Right atrium auricular region (tissue), 2 donors: ENCODE data around the gene CCDC178. TPM values are rescaled to one million over a fixed set of nuclear protein-coding genes. Genes with fewer than 3 reads are reported as not detected.

Source experiments
- DNase-seq: peaks from one replicate; pipeline ENCODE4 v3.0.0-alpha.2; 2019; ENCODE audit warnings: low spot score
- H3K27ac ChIP-seq, 2 donors: fragments of 200-600 bp; sonication (generic); 1 replicate in 1 of 2; 2 replicates in 1 of 2; pipeline ENCODE4 v1.5.1; 2016 to 2019
- H3K27me3 ChIP-seq, 2 donors: fragments of 200-600 bp; sonication (generic); one replicate each; pipeline versions ENCODE4 v1.5.1 to v1.6.0; 2017 to 2019
- H3K36me3 ChIP-seq: fragments of 200-600 bp; sonication (generic); one replicate; pipeline ENCODE4 v1.5.1; 2016
- H3K4me1 ChIP-seq, 2 donors: fragments of 200-600 bp; sonication (generic); one replicate each; pipeline versions ENCODE4 v1.5.1 to v1.6.0; 2017 to 2019
- H3K4me3 ChIP-seq, 2 donors: fragments of 200-600 bp; sonication (generic); 1 replicate in 1 of 2; 2 replicates in 1 of 2; pipeline ENCODE4 v1.5.1; 2017 to 2019; ENCODE audit warnings: mild to moderate bottlenecking in 1 of 2, moderate library complexity in 1 of 2
- H3K9me3 ChIP-seq, 2 donors: fragments of 200-600 bp; sonication (generic); one replicate each; pipeline ENCODE4 v1.5.1; 2019
- CTCF ChIP-seq, 2 donors: fragments of 200-600 bp; sonication (generic); IDR thresholded peaks; one replicate each; pipeline ENCODE4 v1.5.1; 2019; ENCODE audit warnings: antibody characterized with exemption in 2 of 2
- total RNA-seq, 2 donors: library from RNA; depleted of rRNA; stranded (reverse); fragments of >200 nt; gene quantifications; one replicate each; pipeline ENCODE4 v1.1.0, GENCODE V29; 2016

Gene CCDC178
- total RNA-seq, 2 donors from 2014 or later: not detected

- H3K4me3 ChIP-seq: no peak overlapping the region
- no peak for DNase-seq
Observed at GRCh38 chr18:33062834-33063364, 377.6 kb downstream of the CCDC178 start.

DNA sequence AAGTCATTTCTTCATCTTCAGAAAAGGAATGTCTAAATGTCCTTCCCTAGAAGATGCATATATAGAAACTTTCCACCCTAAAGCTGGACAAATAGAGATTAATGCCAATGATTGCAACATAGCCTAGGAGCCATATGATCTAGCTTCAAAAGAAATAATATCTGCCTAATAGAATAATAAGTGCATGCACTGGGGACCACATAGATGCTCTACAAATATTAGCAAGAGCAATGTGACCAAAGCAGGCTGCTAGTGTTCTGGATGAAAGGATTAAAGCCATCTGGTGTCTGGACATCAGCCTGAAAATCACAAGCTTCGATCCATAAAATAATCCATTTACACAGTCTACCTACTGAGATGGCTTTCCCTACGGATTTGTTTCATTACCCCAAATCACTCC is 387.6 kb downstream of the CCDC178 start:
- Histone ChIP-seq H3K4me1 (no peaks in the 10 kb centered on the region), H3K27ac (no peak overlapping the region), H3K36me3 (no peaks in the 10 kb centered on the region), H3K9me3 (no peaks in the 10 kb centered on the region), H3K27me3 (no peaks in the 10 kb centered on the region), H3K4me3 (no peak overlapping the region)
- no peak for DNase-seq
- TF ChIP-seq CTCF (IDR thresholded peaks at IDR 0.05): no peak

More at GRCh38 chr18:33062834-33063364, 377.6 kb downstream of the CCDC178 start:
- Histone ChIP-seq H3K27ac (no peak overlapping the region), H3K27me3 (no peaks in the 10 kb centered on the region), H3K36me3 (no peaks in the 10 kb centered on the region), H3K4me1 (no peaks in the 10 kb centered on the region), H3K9me3 (no peaks in the 10 kb centered on the region)
- no peak for TF ChIP-seq CTCF (IDR thresholded peaks at IDR 0.05)

- H3K36me3 ChIP-seq: no peaks in the 10 kb centered on the region
- no peak for TF ChIP-seq CTCF (IDR thresholded peaks at IDR 0.05)
- no peak overlapping the region for H3K27ac ChIP-seq
- H3K9me3 ChIP-seq: no peaks in the 10 kb centered on the region
- no peak overlapping the region for H3K4me3 ChIP-seq
- no peak for DNase-seq
- H3K4me1 ChIP-seq: no peaks in the 10 kb centered on the region
- no peaks in the 10 kb centered on the region for H3K27me3 ChIP-seq
Observed at GRCh38 chr18:33051407-33051806, 389.1 kb downstream of the CCDC178 start.

GRCh38 chr18:33040213-33040612 is 400.3 kb downstream of the CCDC178 start:
- H3K36me3 ChIP-seq: no peaks in the 10 kb centered on the region
- no peak for TF ChIP-seq CTCF (IDR thresholded peaks at IDR 0.05)
- peaks cover 0 to 16% of the 10 kb centered on the region in 2 donors for H3K9me3 ChIP-seq
- H3K27me3 ChIP-seq: no peaks in the 10 kb centered on the region
- DNase-seq: no peak
- H3K27ac ChIP-seq: no peak overlapping the region
- H3K4me3 ChIP-seq: no peak overlapping the region
- H3K4me1 ChIP-seq: no peaks in the 10 kb centered on the region

GRCh38 chr18:33034945-33035344 is 405.6 kb downstream of the CCDC178 start:
- no peaks in the 10 kb centered on the region for H3K4me1 ChIP-seq
- no peak for DNase-seq
- TF ChIP-seq CTCF (IDR thresholded peaks at IDR 0.05): no peak
- no peaks in the 10 kb centered on the region for H3K36me3 ChIP-seq
- H3K9me3 ChIP-seq: peaks cover 0 to 7% of the 10 kb centered on the region in 2 donors
- no peak overlapping the region for H3K4me3 ChIP-seq
- H3K27me3 ChIP-seq: no peaks in the 10 kb centered on the region
- H3K27ac ChIP-seq: no peak overlapping the region

DNA sequence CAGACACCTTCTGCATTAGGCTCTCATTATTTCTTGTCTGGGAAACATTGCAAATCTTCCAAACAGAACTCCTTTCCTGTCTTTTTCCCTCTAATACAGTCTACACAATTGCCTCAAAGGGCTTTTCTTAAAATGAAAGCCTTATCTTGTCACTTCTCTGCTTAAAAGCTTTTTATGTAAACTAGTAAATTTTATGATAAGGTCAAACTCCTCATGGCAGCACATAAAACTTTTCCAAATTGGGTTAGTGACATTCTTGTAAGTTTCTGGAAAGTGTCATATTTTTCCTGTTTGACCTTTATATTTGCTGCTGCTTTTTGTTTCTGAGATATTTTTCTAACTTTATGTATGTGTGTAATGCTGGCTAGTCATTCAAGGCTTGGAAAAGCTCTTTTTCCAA is 406.3 kb downstream of the CCDC178 start:
- H3K9me3 ChIP-seq: peaks cover 0 to 1% of the 10 kb centered on the region in 2 donors
- no peak overlapping the region for H3K27ac ChIP-seq
- no peaks in the 10 kb centered on the region for H3K36me3 ChIP-seq
- no peak for DNase-seq
- no peaks in the 10 kb centered on the region for H3K4me1 ChIP-seq
- no peak for TF ChIP-seq CTCF (IDR thresholded peaks at IDR 0.05)
- H3K27me3 ChIP-seq: no peaks in the 10 kb centered on the region
- H3K4me3 ChIP-seq: no peak overlapping the region
